GM23338 (cell line): ENCODE measurements around the gene C2orf81. TPM values are rescaled to one million over a fixed set of nuclear protein-coding genes. Genes with fewer than 3 reads are reported as not detected.

Source experiments
- ATAC-seq: fragments of 200-7000 bp; cut with Tn5 transposase; 3 replicates; pipeline ENCODE4 v1.9.1; 2020
- DNase-seq: peaks from one replicate; pipeline ENCODE4 v3.0.0-alpha.2; 2015; ENCODE audit warnings: low spot score
- H2AFZ ChIP-seq: fragments of 200-600 bp; sonication (generic); 2 replicates; pipeline ENCODE4 v1.8.0; 2016; ENCODE audit warnings: antibody characterized with exemption, mild to moderate bottlenecking, moderate library complexity
- H3F3A ChIP-seq: fragments of 200-600 bp; sonication (generic); replicated peaks from 2 replicates; pipeline ENCODE4 v1.8.0; 2017; ENCODE audit warnings: antibody characterized with exemption, mixed run types, low read depth
- H3K27ac ChIP-seq: fragments of 200-600 bp; sonication (generic); 2 replicates; pipeline ENCODE4 v1.6.1; 2016; ENCODE audit warnings: low read depth
- H3K27me3 ChIP-seq: fragments of 200-600 bp; sonication (generic); 2 replicates; pipeline ENCODE4 v1.8.0; 2016; ENCODE audit warnings: mild to moderate bottlenecking, mixed run types, moderate library complexity; ENCODE audit not compliant: insufficient read depth
- H3K36me3 ChIP-seq: fragments of 200-600 bp; sonication (generic); 2 replicates; pipeline ENCODE4 v1.8.0; 2016; ENCODE audit warnings: mild to moderate bottlenecking; ENCODE audit not compliant: insufficient read depth
- H3K4me1 ChIP-seq: fragments of 200-600 bp; sonication (generic); 2 replicates; pipeline ENCODE4 v1.8.0; 2016; ENCODE audit warnings: mild to moderate bottlenecking, moderate library complexity; ENCODE audit not compliant: insufficient read depth
- H3K4me2 ChIP-seq: fragments of 200-600 bp; sonication (generic); 2 replicates; pipeline ENCODE4 v1.7.1; 2017; ENCODE audit warnings: mixed run types
- H3K4me3 ChIP-seq: fragments of 200-600 bp; sonication (generic); 2 replicates; pipeline ENCODE4 v1.6.1; 2016; ENCODE audit warnings: mixed run types
- H3K79me2 ChIP-seq: fragments of 200-600 bp; sonication (generic); replicated peaks from 2 replicates; pipeline ENCODE4 v1.8.0; 2017; ENCODE audit warnings: mild to moderate bottlenecking; ENCODE audit not compliant: insufficient read depth
- H3K9me2 ChIP-seq: fragments of 200-600 bp; sonication (generic); 2 replicates; pipeline ENCODE4 v1.8.0; 2017; ENCODE audit not compliant: insufficient read depth
- H4K20me1 ChIP-seq: fragments of 200-600 bp; sonication (generic); replicated peaks from 2 replicates; pipeline ENCODE4 v1.8.0; 2017; ENCODE audit warnings: mild to moderate bottlenecking; ENCODE audit not compliant: insufficient read depth
- H3K27ac Mint-ChIP-seq: 2 replicates; pipeline ENCODE4 v1.8.0; 2020; ENCODE audit warnings: inconsistent platforms, mild to moderate bottlenecking, moderate library complexity, mixed read lengths
- H3K27me3 Mint-ChIP-seq: 3 replicates; pipeline ENCODE4 v1.8.0; 2022; ENCODE audit warnings: low read depth, mild to moderate bottlenecking, moderate library complexity, mixed read lengths, inconsistent platforms; ENCODE audit not compliant: insufficient read depth, poor library complexity
- H3K36me3 Mint-ChIP-seq: 3 replicates; pipeline ENCODE4 v1.8.0; 2021; ENCODE audit warnings: low read depth, mild to moderate bottlenecking, inconsistent platforms, moderate library complexity, mixed read lengths
- H3K4me1 Mint-ChIP-seq: 3 replicates; pipeline ENCODE4 v1.8.0; 2020; ENCODE audit warnings: mild to moderate bottlenecking, inconsistent platforms, mixed read lengths
- H3K4me3 Mint-ChIP-seq: 3 replicates; pipeline ENCODE4 v1.8.0; 2021; ENCODE audit warnings: moderate library complexity, mild to moderate bottlenecking, inconsistent platforms, mixed read lengths
- H3K9me3 Mint-ChIP-seq: 3 replicates; pipeline ENCODE4 v1.8.0; 2020; ENCODE audit warnings: moderate library complexity, mild to moderate bottlenecking, inconsistent platforms, mixed read lengths
- CREB1 ChIP-seq: fragments of 250-450 bp; sonication (Bioruptor Pico); IDR thresholded peaks from 2 replicates; pipeline ENCODE4 v1.5.0; 2020; ENCODE audit warnings: low read depth, mild to moderate bottlenecking, moderate library complexity
- EZH2 ChIP-seq: fragments of 200-600 bp; sonication (generic); IDR thresholded peaks from one replicate; pipeline ENCODE4 v1.8.0; 2017; ENCODE audit warnings: antibody characterized with exemption, mild to moderate bottlenecking, low read depth; ENCODE audit not compliant: unreplicated experiment
- NANOG ChIP-seq: IDR thresholded peaks from 2 replicates; pipeline ENCODE4 v1.6.1; 2016; ENCODE audit warnings: antibody characterized with exemption, borderline replicate concordance
- POLR2AphosphoS5 ChIP-seq: IDR thresholded peaks from 2 replicates; pipeline ENCODE4 v1.6.1; 2016; ENCODE audit warnings: antibody characterized with exemption, low read depth
- STAT1 ChIP-seq: IDR thresholded peaks from one replicate; pipeline ENCODE4 v1.6.1; 2016; ENCODE audit warnings: antibody characterized with exemption; ENCODE audit not compliant: unreplicated experiment
- ZNF114 ChIP-seq: fragments of 250-450 bp; sonication (Bioruptor Pico); IDR thresholded peaks from 2 replicates; pipeline ENCODE4 v1.5.0; 2020; ENCODE audit warnings: mild to moderate bottlenecking, moderate library complexity
- polyA plus RNA-seq: library from polyadenylated mRNA; unstranded; fragments of >200 nt; fragmentation: Nextera tagmentation; extraction: Ambion mirVana; gene quantifications from 2 replicates; pipeline ENCODE4 v1.2.1, GENCODE V29; 2016
- total RNA-seq: library from RNA; depleted of rRNA; stranded (reverse); fragments of >200 nt; shearing (Covaris generic); gene quantifications from 2 replicates; pipeline ENCODE4 v1.2.3, GENCODE V29; 2014
- TF ChIP-seq, protein P1 (sequence below), 2 experiments: fragments of 200-600 bp in 1 of 2; sonication (generic) in 1 of 2; conservative IDR thresholded peaks; 2 replicates each; pipeline versions ENCODE4 v1.5.1 to v1.6.1; 2016 to 2017; ENCODE audit warnings: antibody characterized with exemption in 2 of 2, low read depth in 2 of 2, mild to moderate bottlenecking in 2 of 2, moderate library complexity in 1 of 2
- TF ChIP-seq, protein P2 (sequence below): IDR thresholded peaks from 2 replicates; pipeline ENCODE4 v1.6.1; 2016; ENCODE audit warnings: antibody characterized with exemption

C2orf81 gene
- total and polyA plus RNA-seq, 2 experiments from 2014 or later = 3.8 to 4.6 TPM

DNA sequence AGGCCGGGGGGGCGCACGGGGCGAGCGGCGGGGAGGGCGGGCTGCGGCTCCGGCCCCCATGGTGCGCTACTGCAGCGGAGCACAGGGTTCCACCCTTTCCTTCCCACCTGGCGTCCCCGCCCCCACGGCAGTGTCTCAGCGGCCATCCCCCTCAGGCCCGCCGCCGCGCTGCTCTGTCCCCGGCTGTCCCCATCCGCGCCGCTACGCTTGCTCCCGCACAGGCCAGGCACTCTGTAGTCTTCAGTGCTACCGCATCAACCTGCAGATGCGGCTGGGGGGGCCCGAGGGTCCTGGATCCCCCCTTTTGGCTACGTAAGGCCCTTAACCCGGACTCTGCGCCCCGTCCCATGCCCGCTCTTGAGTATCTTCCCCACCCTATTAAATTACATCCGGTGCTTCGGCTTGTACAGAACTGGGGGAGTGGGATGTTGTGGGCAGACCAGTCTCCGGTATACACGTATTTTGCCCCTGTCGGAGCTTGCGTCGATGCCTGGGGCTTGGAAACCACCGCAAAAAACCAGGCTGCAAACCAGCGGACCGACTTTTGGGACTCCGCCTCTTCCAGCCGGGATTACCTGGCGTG, 36.2 kb upstream of the C2orf81 start:
- peak; percentile 87 for DNase-seq
- H3K4me1 Mint-ChIP-seq = peaks cover 32% of the 10 kb centered on the region
- Histone ChIP-seq H3F3A (peaks cover 19% of the 10 kb centered on the region), H3K9me2 (no peaks in the 10 kb centered on the region), H3K4me1 (peaks cover 17% of the 10 kb centered on the region), H3K27ac (peak overlapping the region; percentile 98), H3K27me3 (no peaks in the 10 kb centered on the region), H3K4me2 (peak overlapping the region; percentile 88), H3K79me2 (peaks cover 5% of the 10 kb centered on the region), H2AFZ (no peak overlapping the region), H3K4me3 (peak overlapping the region; percentile 70), H4K20me1 (peaks cover 4% of the 10 kb centered on the region; the same call in 1 of the 2 replicates), H3K36me3 (no peaks in the 10 kb centered on the region; the same call in 1 of the 2 replicates)
- TF ChIP-seq ZNF114 (CRISPR knock-in tag) (no peak), POLR2AphosphoS5 (peak; percentile 87), CREB1 (CRISPR knock-in tag) (no peak)
- ATAC-seq = peak; percentile 61
- no peaks in the 10 kb centered on the region; the same call in 1 of the 3 replicates for H3K9me3 Mint-ChIP-seq
- peaks cover 24% of the 10 kb centered on the region for H3K27me3 Mint-ChIP-seq
- peak overlapping the region; percentile 97 for H3K27ac Mint-ChIP-seq
- peak overlapping the region; percentile 94 for H3K4me3 Mint-ChIP-seq
- H3K36me3 Mint-ChIP-seq = peaks cover 10% of the 10 kb centered on the region

- peaks cover 8% of the 10 kb centered on the region for H3K36me3 Mint-ChIP-seq
- Histone ChIP-seq H3K27ac (peak overlapping the region; percentile 98), H3K79me2 (peaks cover 5% of the 10 kb centered on the region), H2AFZ (peak overlapping the region; percentile 89), H3F3A (peaks cover 21% of the 10 kb centered on the region), H3K4me2 (peak overlapping the region; percentile 88), H3K4me1 (peaks cover 17% of the 10 kb centered on the region), H3K4me3 (peak overlapping the region; percentile 70), H3K9me2 (no peaks in the 10 kb centered on the region), H4K20me1 (peaks cover 4% of the 10 kb centered on the region; the same call in 1 of the 2 replicates), H3K27me3 (no peaks in the 10 kb centered on the region), H3K36me3 (no peaks in the 10 kb centered on the region)
- peaks cover 24% of the 10 kb centered on the region for H3K27me3 Mint-ChIP-seq
- no peak for TF ChIP-seq ZNF114 (CRISPR knock-in tag)
- TF ChIP-seq NANOG = no peak
- TF ChIP-seq EZH2 = no peak
- TF ChIP-seq, protein P1, sequence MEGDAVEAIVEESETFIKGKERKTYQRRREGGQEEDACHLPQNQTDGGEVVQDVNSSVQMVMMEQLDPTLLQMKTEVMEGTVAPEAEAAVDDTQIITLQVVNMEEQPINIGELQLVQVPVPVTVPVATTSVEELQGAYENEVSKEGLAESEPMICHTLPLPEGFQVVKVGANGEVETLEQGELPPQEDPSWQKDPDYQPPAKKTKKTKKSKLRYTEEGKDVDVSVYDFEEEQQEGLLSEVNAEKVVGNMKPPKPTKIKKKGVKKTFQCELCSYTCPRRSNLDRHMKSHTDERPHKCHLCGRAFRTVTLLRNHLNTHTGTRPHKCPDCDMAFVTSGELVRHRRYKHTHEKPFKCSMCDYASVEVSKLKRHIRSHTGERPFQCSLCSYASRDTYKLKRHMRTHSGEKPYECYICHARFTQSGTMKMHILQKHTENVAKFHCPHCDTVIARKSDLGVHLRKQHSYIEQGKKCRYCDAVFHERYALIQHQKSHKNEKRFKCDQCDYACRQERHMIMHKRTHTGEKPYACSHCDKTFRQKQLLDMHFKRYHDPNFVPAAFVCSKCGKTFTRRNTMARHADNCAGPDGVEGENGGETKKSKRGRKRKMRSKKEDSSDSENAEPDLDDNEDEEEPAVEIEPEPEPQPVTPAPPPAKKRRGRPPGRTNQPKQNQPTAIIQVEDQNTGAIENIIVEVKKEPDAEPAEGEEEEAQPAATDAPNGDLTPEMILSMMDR (conservative IDR thresholded peaks at IDR 0.05; ENCODE audit: low read depth in 2 of 2) = peak in 1 of 2 experiments; percentile 4; a peak in 1 of 4 replicates
- TF ChIP-seq STAT1 = no peak
- TF ChIP-seq, protein P2, sequence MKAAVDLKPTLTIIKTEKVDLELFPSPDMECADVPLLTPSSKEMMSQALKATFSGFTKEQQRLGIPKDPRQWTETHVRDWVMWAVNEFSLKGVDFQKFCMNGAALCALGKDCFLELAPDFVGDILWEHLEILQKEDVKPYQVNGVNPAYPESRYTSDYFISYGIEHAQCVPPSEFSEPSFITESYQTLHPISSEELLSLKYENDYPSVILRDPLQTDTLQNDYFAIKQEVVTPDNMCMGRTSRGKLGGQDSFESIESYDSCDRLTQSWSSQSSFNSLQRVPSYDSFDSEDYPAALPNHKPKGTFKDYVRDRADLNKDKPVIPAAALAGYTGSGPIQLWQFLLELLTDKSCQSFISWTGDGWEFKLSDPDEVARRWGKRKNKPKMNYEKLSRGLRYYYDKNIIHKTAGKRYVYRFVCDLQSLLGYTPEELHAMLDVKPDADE = no peak
- no peak for DNase-seq
- H3K4me3 Mint-ChIP-seq = peak overlapping the region; percentile 94
- peak overlapping the region; percentile 94 for H3K27ac Mint-ChIP-seq
- H3K9me3 Mint-ChIP-seq = no peaks in the 10 kb centered on the region; the same call in 1 of the 3 replicates
- ATAC-seq = peak; percentile 23; the same call in 2 of the 3 replicates
- peaks cover 32% of the 10 kb centered on the region for H3K4me1 Mint-ChIP-seq
These were observed 35.7 kb upstream of the C2orf81 start for GRCh38 chr2:74457129-74457548.
